Measurements from ENCODE around the gene VAT1.

VAT1 gene

DNA sequence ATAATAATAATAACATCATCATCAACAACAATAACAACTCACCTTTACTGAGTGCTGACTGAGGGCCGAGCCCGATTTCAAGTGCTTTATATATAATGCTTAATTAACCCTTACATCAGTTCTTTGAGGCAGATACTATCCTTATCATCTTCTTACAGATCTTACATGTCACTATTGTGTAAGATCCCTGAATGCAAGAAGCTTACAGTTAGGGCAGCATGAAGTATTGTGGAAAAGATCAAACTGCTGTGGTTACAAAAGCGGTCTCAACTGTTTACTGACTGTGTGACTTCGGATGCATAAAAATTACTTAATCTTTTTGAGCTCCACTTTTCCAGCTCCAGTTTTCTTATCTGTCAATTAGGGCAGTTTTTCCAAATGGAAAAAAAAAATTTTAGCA, 3.3 kb downstream of the VAT1 start:
- no peak overlapping the region for H3K27ac ChIP-seq
- no peak for TF ChIP-seq CTCF (conservative IDR thresholded peaks at IDR 0.05)

DNA sequence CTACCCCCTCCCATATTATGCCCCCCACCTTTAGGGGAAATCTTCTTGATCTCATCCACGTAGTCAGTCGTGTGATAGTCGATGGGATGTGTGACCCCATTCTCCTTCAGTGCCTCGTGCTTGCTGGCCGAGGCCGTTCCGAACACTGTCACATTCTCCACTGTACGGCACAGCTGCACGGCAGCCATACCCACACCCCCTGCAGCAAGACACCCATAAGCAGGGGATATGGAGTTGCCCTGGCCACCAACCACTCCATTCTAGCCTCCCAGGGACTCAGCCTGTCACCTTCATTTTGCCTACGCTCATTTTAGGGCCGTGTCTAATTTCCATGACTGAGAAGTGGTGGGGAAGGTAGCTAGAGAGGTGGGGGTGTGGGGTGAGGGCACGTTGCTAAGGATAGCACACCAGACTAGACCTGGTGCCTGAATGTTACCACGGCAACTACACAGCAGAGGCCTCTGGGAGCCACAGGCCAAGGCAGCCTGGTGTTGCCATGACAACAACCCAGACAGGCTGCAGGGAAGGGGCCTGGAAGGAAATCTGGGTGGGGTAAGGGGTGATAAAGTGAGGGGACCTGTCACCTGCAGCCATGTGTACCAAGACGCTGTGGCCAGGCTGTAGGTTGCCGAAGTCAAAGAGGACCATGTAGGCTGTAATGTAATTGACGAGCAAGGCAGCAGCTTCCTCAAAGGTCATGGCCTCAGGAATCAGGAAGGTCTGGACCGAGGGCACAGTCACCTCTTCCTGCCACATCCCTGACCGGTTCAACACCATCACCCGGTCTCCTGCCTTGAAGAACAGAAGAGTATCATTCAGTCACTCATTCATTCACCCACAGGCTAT, 4.0 kb downstream of the VAT1 start:
- no peak overlapping the region for H3K27ac ChIP-seq
- TF ChIP-seq CTCF (conservative IDR thresholded peaks at IDR 0.05): no peak

- no peak for TF ChIP-seq CTCF (conservative IDR thresholded peaks at IDR 0.05)
- no peak overlapping the region for H3K27ac ChIP-seq
Measured at GRCh38 chr17:43016216-43016615, 6.0 kb downstream of the VAT1 start.

GRCh38 chr17:43015579-43015978, 6.6 kb downstream of the VAT1 start:
- no peak for TF ChIP-seq CTCF (conservative IDR thresholded peaks at IDR 0.05)
- H3K27ac ChIP-seq: no peak overlapping the region

- H3K27ac ChIP-seq: no peak overlapping the region
- no peak for TF ChIP-seq CTCF (conservative IDR thresholded peaks at IDR 0.05)
Measured at GRCh38 chr17:43014649-43015542, 7.3 kb downstream of the VAT1 start.

GRCh38 chr17:43014020-43014648, 8.1 kb downstream of the VAT1 start:
- TF ChIP-seq CTCF (conservative IDR thresholded peaks at IDR 0.05): no peak

DNA sequence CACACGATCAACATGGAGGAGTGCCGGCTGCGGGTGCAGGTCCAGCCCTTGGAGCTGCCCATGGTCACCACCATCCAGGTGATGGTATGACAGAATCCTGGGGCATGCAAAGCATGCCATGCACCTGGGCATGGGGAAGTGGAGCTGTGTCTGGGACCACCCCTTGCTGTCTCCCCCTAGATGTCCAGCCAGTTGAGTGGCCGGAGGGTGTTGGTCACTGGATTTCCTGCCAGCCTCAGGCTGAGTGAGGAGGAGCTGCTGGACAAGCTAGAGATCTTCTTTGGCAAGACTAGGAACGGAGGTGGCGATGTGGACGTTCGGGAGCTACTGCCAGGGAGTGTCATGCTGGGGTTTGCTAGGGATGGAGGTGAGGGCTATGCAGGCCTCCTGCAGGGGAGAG, 8.9 kb downstream of the VAT1 start:
- no peak for TF ChIP-seq CTCF (conservative IDR thresholded peaks at IDR 0.05)

More at GRCh38 chr17:43014020-43014648, 8.1 kb downstream of the VAT1 start:
- no peak overlapping the region for H3K27ac ChIP-seq

More for the DNA sequence above, 8.9 kb downstream of the VAT1 start:
- H3K27ac ChIP-seq: no peak overlapping the region

All from VCaP (cell line).